HG03521 (cell line): ENCODE measurements around the gene UTP25.

Experiments
- ATAC-seq: cut with Tn5 transposase; IDR thresholded peaks from one replicate; pipeline ENCODE4 v1.9.1; 2021; ENCODE audit warnings: mild to moderate bottlenecking, moderate library complexity; ENCODE audit not compliant: unreplicated experiment

Gene UTP25

GRCh38 chr1:209805341-209805781 lies 22.4 kb upstream of the UTP25 start:
- ATAC-seq: no peak

GRCh38 chr1:209805875-209806760 lies 21.7 kb upstream of the UTP25 start, which contains the start of gene IRF6:
Gene IRF6, minus strand, starts transcription at chr1:209806142. Its CDS starts 4,729 bp downstream, at chr1:209801413.
- peak; percentile 87 for ATAC-seq

- no peak for ATAC-seq
Measured at GRCh38 chr1:209807509-209807908, 20.3 kb upstream of the UTP25 start.

- ATAC-seq: no peak
Measured at GRCh38 chr1:209808059-209808581, 19.7 kb upstream of the UTP25 start.

GRCh38 chr1:209809611-209810010 lies 18.2 kb upstream of the UTP25 start:
- no peak for ATAC-seq

- ATAC-seq: no peak
Measured at GRCh38 chr1:209810783-209811182, 17.0 kb upstream of the UTP25 start.

- ATAC-seq: no peak
Measured at GRCh38 chr1:209813902-209814301, 13.9 kb upstream of the UTP25 start.

GRCh38 chr1:209815490-209815889 lies 12.3 kb upstream of the UTP25 start:
- no peak for ATAC-seq

GRCh38 chr1:209815931-209816341 lies 11.8 kb upstream of the UTP25 start:
- ATAC-seq: no peak

- ATAC-seq: no peak
Measured at GRCh38 chr1:209816923-209817322, 10.8 kb upstream of the UTP25 start.

- ATAC-seq: no peak
Measured at GRCh38 chr1:209817691-209818090, 10.1 kb upstream of the UTP25 start.

- ATAC-seq: no peak
Measured at GRCh38 chr1:209819058-209819457, 8.7 kb upstream of the UTP25 start.

GRCh38 chr1:209820986-209821385 lies 6.8 kb upstream of the UTP25 start:
- ATAC-seq: no peak

- ATAC-seq: no peak
Measured at GRCh38 chr1:209822706-209823105, 5.1 kb upstream of the UTP25 start.

GRCh38 chr1:209823143-209824041 lies 4.4 kb upstream of the UTP25 start:
- no peak for ATAC-seq

GRCh38 chr1:209825591-209826434 lies 2.0 kb upstream of the UTP25 start:
- ATAC-seq: no peak

GRCh38 chr1:209829716-209830115 lies 1.9 kb downstream of the UTP25 start:
- ATAC-seq: no peak

GRCh38 chr1:209830722-209831121 lies 3.0 kb downstream of the UTP25 start:
- no peak for ATAC-seq

GRCh38 chr1:209831615-209832014 lies 3.8 kb downstream of the UTP25 start:
- ATAC-seq: no peak

- no peak for ATAC-seq
Measured at GRCh38 chr1:209835782-209836298, 8.1 kb downstream of the UTP25 start.
